HepG2 (cell line): Measurements from ENCODE around the gene IRGM. TPM values are rescaled to one million over a fixed set of nuclear protein-coding genes. Genes with fewer than 3 reads are reported as not detected.

Experiments
- AKAP8 ChIP-seq: sonication (generic); formaldehyde crosslinking; IDR thresholded peaks from 2 replicates; pipeline ENCODE4 v1.5.1; 2020; ENCODE audit warnings: mild to moderate bottlenecking, missing genetic modification reagents
- ARNTL ChIP-seq: sonication (generic); formaldehyde crosslinking; IDR thresholded peaks from 2 replicates; pipeline ENCODE4 v1.4.0; 2020; ENCODE audit warnings: mild to moderate bottlenecking, missing genetic modification reagents
- ATF7-NPFF ChIP-seq: sonication (generic); formaldehyde crosslinking; IDR thresholded peaks from 2 replicates; pipeline ENCODE4 v1.8.1; 2023; ENCODE audit warnings: mild to moderate bottlenecking, low read depth, missing genetic modification reagents, moderate library complexity
- ATRX ChIP-seq: sonication (generic); formaldehyde crosslinking; IDR thresholded peaks from 2 replicates; pipeline ENCODE4 v1.4.0; 2020; ENCODE audit warnings: missing genetic modification reagents, borderline replicate concordance
- CREM ChIP-seq, 2 experiments: sonication (generic) in 1 of 2; formaldehyde crosslinking in 1 of 2; IDR thresholded peaks; 2 replicates each; pipeline versions ENCODE4 v1.4.0 to v1.6.1; 2016 to 2020; ENCODE audit warnings: antibody characterized with exemption in 1 of 2, mild to moderate bottlenecking in 1 of 2, missing genetic modification reagents in 1 of 2
- FOXA3 ChIP-seq: IDR thresholded peaks from 2 replicates; pipeline ENCODE4 v1.6.1; 2016; ENCODE audit warnings: missing genetic modification reagents, missing compliant biosample characterization
- FOXJ3 ChIP-seq: sonication (generic); formaldehyde crosslinking; IDR thresholded peaks from 2 replicates; pipeline ENCODE4 v1.4.0; 2020; ENCODE audit warnings: missing genetic modification reagents, mild to moderate bottlenecking, borderline replicate concordance
- GFI1 ChIP-seq: sonication (generic); formaldehyde crosslinking; IDR thresholded peaks from 2 replicates; pipeline ENCODE4 v1.5.0; 2020; ENCODE audit warnings: missing genetic modification reagents, mild to moderate bottlenecking, borderline replicate concordance
- HMGXB4 ChIP-seq, 2 experiments: sonication (generic) in 1 of 2; formaldehyde crosslinking in 1 of 2; IDR thresholded peaks; 2 replicates each; pipeline versions ENCODE4 v1.4.0 to v1.6.1; 2018 to 2020; ENCODE audit warnings: missing genetic modification reagents in 2 of 2, borderline replicate concordance in 1 of 2, low read depth in 1 of 2, mild to moderate bottlenecking in 1 of 2, missing biosample characterization in 1 of 2
- KMT2B ChIP-seq: IDR thresholded peaks from 2 replicates; pipeline ENCODE4 v1.6.1; 2016; ENCODE audit warnings: missing genetic modification reagents, missing compliant biosample characterization
- MIER3 ChIP-seq: IDR thresholded peaks from 2 replicates; pipeline ENCODE4 v1.6.1; 2016; ENCODE audit warnings: missing compliant biosample characterization, borderline replicate concordance
- PHF20 ChIP-seq: sonication (generic); formaldehyde crosslinking; IDR thresholded peaks from 2 replicates; pipeline ENCODE4 v1.5.0; 2020; ENCODE audit warnings: mild to moderate bottlenecking, missing genetic modification reagents
- PITX1 ChIP-seq: sonication (generic); formaldehyde crosslinking; IDR thresholded peaks from 2 replicates; pipeline ENCODE4 v1.5.1; 2020; ENCODE audit warnings: mild to moderate bottlenecking, missing genetic modification reagents
- SMC3 ChIP-seq: IDR thresholded peaks from 2 replicates; pipeline ENCODE4 v1.6.1; 2011; ENCODE audit warnings: low read length, improper control_type of control experiment
- ZNF121 ChIP-seq: sonication (generic); formaldehyde crosslinking; IDR thresholded peaks from 2 replicates; pipeline ENCODE4 v1.5.0; 2020; ENCODE audit warnings: mild to moderate bottlenecking, missing genetic modification reagents
- ZNF124 ChIP-seq: sonication (generic); formaldehyde crosslinking; IDR thresholded peaks from 2 replicates; pipeline ENCODE4 v1.4.0; 2020; ENCODE audit warnings: missing genetic modification reagents
- ZNF138 ChIP-seq: sonication (generic); formaldehyde crosslinking; IDR thresholded peaks from 2 replicates; pipeline ENCODE4 v1.5.0; 2020; ENCODE audit warnings: mild to moderate bottlenecking, low read depth, missing genetic modification reagents
- ZNF33B ChIP-seq: sonication (generic); formaldehyde crosslinking; IDR thresholded peaks from 2 replicates; pipeline ENCODE4 v1.5.1; 2020; ENCODE audit warnings: mild to moderate bottlenecking, missing genetic modification reagents
- ZNF468 ChIP-seq: sonication (generic); formaldehyde crosslinking; IDR thresholded peaks from 2 replicates; pipeline ENCODE4 v1.8.0; 2022; ENCODE audit warnings: mild to moderate bottlenecking, moderate library complexity, missing genetic modification reagents
- ZNF75D ChIP-seq: sonication (generic); formaldehyde crosslinking; IDR thresholded peaks from 2 replicates; pipeline ENCODE4 v1.8.1; 2023; ENCODE audit warnings: missing genetic modification reagents, mild to moderate bottlenecking, borderline replicate concordance
- ZNF879 ChIP-seq: sonication (generic); formaldehyde crosslinking; IDR thresholded peaks from 2 replicates; pipeline ENCODE4 v1.8.1; 2023; ENCODE audit warnings: missing genetic modification reagents
- ZSCAN12 ChIP-seq: sonication (generic); formaldehyde crosslinking; IDR thresholded peaks from 2 replicates; pipeline ENCODE4 v1.9.0; 2021; ENCODE audit warnings: mild to moderate bottlenecking, missing genetic modification reagents
- polyA plus RNA-seq, 8 experiments: library from polyadenylated mRNA; depleted of rRNA in 3 of 8; stranded (reverse) in 7 of 8; unstranded in 1 of 8; fragments of >200 nt; fragmentation: Illumina TruSeq in 4 of 8; extraction: Trizol in 4 of 8; gene quantifications; 2 replicates each; pipeline versions ENCODE4 v1.2.1 to v1.2.3, GENCODE V29; 2011 to 2016; ENCODE audit warnings: low read depth in 4 of 8, missing spikeins in 1 of 8, mixed read lengths in 1 of 8; ENCODE audit not compliant: insufficient read depth in 1 of 8
- total RNA-seq, 5 experiments: library from RNA; depleted of rRNA; stranded (reverse); fragments of >200 nt; fragmentation: Illumina TruSeq; extraction: Trizol; gene quantifications; 2 replicates each; pipeline ENCODE4 v1.2.3, GENCODE V29; 2016; ENCODE audit warnings: low read depth in 1 of 5
- TF ChIP-seq, protein P1 (sequence below): sonication (generic); formaldehyde crosslinking; IDR thresholded peaks from 2 replicates; pipeline ENCODE4 v1.5.0; 2020; ENCODE audit warnings: mild to moderate bottlenecking, missing genetic modification reagents
- TF ChIP-seq, protein P2 (sequence below): sonication (generic); formaldehyde crosslinking; IDR thresholded peaks from 2 replicates; pipeline ENCODE4 v1.5.0; 2020; ENCODE audit warnings: mild to moderate bottlenecking, low read depth, missing genetic modification reagents, borderline replicate concordance

IRGM gene
- total and polyA plus RNA-seq, 2 of the 13 experiments (the other 11 are each of a cell fraction or from before 2014, with no cell fraction given), result not detected

- TF ChIP-seq ZNF75D (CRISPR knock-in tag) (no peak), PITX1 (CRISPR knock-in tag) (peak; percentile 85), MIER3 (CRISPR knock-in tag) (no peak), GFI1 (CRISPR knock-in tag) (no peak), ZNF33B (CRISPR knock-in tag) (no peak), AKAP8 (CRISPR knock-in tag) (0 out of 2 replicates have a peak, but pooled peaks have one; percentile 38), HMGXB4 (CRISPR knock-in tag; IDR thresholded peaks at IDR 0.05; ENCODE audit: borderline replicate concordance in 1 of 2, low read depth in 1 of 2) (peak; percentile 50 to 76; a peak in 3 of 4 replicates), ZNF468 (CRISPR knock-in tag) (no peak), ATF7-NPFF (CRISPR knock-in tag) (peak; percentile 41; the same call in 1 of the 2 replicates), FOXJ3 (CRISPR knock-in tag) (peak; percentile 52; the same call in 1 of the 2 replicates), ARNTL (CRISPR knock-in tag) (0 out of 2 replicates have a peak, but pooled peaks have one; percentile 19), FOXA3 (CRISPR knock-in tag) (peak; percentile 49; the same call in 1 of the 2 replicates), ZNF121 (no peak), PHF20 (CRISPR knock-in tag) (peak; percentile 37; the same call in 1 of the 2 replicates), SMC3 (peak; percentile 61), ATRX (CRISPR knock-in tag) (no peak), ZNF124 (CRISPR knock-in tag) (peak; percentile 22; the same call in 1 of the 2 replicates), KMT2B (CRISPR knock-in tag) (no peak), ZNF879 (no peak), CREM (IDR thresholded peaks at IDR 0.05) (0 out of 2 replicates have a peak, but pooled peaks have one; percentile 30), CREM (CRISPR knock-in tag; IDR thresholded peaks at IDR 0.05) (no peak), ZNF138 (no peak), ZSCAN12 (CRISPR knock-in tag) (no peak)
- TF ChIP-seq, protein P1, sequence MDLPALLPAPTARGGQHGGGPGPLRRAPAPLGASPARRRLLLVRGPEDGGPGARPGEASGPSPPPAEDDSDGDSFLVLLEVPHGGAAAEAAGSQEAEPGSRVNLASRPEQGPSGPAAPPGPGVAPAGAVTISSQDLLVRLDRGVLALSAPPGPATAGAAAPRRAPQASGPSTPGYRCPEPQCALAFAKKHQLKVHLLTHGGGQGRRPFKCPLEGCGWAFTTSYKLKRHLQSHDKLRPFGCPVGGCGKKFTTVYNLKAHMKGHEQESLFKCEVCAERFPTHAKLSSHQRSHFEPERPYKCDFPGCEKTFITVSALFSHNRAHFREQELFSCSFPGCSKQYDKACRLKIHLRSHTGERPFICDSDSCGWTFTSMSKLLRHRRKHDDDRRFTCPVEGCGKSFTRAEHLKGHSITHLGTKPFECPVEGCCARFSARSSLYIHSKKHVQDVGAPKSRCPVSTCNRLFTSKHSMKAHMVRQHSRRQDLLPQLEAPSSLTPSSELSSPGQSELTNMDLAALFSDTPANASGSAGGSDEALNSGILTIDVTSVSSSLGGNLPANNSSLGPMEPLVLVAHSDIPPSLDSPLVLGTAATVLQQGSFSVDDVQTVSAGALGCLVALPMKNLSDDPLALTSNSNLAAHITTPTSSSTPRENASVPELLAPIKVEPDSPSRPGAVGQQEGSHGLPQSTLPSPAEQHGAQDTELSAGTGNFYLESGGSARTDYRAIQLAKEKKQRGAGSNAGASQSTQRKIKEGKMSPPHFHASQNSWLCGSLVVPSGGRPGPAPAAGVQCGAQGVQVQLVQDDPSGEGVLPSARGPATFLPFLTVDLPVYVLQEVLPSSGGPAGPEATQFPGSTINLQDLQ (CRISPR knock-in tag), result 0 out of 2 replicates have a peak, but pooled peaks have one; percentile 50
- TF ChIP-seq, protein P2, sequence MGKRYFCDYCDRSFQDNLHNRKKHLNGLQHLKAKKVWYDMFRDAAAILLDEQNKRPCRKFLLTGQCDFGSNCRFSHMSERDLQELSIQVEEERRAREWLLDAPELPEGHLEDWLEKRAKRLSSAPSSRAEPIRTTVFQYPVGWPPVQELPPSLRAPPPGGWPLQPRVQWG (CRISPR knock-in tag), result no peak
These were observed 45.0 kb upstream of the IRGM start (continued) for GRCh38 chr5:150801117-150801927.
